NCI-H345 treated with DMSO at 0.1 percent for 48 hours (cell line): ENCODE results near the gene KRT36.

Experiments used
- DNase-seq: peaks from one replicate; lab custom pipeline; 2025; ENCODE audit not compliant: unreplicated experiment; lab: John Stamatoyannopoulos, UW

Gene KRT36

GRCh38 chr17:41489531-41489930 is at the start of gene KRT36:
KRT36 (minus strand) TSS chr17:41489910; CDS start chr17:41489864, 46 bp downstream.
- DNase-seq, result no peak

- DNase-seq, result no peak
Observed at GRCh38 chr17:41539071-41539492, 49.4 kb upstream of the KRT36 start.

DNA sequence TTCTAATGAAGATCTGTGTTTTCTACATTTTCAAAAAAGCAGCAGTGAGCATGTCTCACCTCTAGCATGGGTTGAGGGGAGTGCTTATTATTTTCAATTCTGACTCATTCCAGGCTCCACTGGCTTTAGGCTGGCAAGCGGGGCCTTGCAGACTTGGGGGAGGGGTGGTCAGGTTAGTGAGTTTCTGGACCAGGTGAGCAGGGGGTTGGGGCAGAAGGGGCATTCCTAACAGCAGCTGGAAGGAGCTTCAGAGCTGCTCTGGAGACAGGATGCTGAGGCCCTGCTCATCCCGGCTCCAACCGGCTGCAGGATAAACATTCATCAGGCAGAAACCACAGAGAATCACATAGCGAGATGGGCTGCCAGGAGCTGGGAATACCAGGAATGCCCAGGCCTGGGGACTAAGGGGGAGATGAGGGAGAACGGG is 48.9 kb upstream of the KRT36 start:
- DNase-seq, result no peak

GRCh38 chr17:41537990-41538389 is 48.3 kb upstream of the KRT36 start:
- no peak for DNase-seq

GRCh38 chr17:41537614-41537954 is 47.9 kb upstream of the KRT36 start:
- DNase-seq, result no peak

DNA sequence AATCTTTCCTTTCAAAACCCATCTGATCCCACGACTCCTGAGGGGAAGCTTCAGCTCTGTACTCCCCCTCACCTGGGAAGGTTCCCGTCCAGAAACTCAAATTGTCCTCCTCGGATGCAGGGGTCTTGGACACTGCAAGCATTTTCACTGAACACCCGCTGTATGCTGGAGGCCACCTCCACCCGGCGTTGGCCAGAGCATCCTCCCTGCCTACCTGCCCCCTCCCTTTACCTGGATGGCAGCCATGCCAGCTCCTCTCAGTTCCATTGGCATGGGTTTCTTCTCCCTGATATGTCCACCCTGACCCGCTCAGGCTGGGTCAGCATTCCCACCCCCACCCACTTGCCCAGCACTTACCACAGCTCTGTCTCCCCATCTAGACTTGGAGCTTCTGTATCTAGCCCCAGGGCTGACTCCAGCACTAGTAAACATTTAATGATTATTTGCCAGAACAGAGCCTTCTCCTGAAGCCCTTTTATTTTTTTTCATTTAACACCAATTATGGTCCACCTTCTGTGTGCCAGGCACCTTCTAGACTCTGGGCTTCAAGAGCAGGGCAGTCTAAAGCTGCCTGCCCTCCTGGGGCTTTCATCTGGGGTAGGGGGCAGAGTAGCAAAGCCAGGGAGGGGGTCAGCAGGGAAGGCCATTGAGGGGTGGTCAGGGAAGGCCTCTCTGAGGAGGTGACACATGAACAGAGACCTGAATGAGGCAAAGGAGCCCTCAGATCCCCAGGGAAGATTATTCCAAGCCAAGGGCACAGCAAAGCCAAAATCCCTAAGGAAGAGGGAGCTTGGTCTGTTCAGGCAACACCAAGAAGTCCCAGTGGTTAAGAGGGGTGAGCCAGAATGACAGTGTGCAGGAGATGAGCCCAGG is 47.3 kb upstream of the KRT36 start:
- DNase-seq, result no peak

DNA sequence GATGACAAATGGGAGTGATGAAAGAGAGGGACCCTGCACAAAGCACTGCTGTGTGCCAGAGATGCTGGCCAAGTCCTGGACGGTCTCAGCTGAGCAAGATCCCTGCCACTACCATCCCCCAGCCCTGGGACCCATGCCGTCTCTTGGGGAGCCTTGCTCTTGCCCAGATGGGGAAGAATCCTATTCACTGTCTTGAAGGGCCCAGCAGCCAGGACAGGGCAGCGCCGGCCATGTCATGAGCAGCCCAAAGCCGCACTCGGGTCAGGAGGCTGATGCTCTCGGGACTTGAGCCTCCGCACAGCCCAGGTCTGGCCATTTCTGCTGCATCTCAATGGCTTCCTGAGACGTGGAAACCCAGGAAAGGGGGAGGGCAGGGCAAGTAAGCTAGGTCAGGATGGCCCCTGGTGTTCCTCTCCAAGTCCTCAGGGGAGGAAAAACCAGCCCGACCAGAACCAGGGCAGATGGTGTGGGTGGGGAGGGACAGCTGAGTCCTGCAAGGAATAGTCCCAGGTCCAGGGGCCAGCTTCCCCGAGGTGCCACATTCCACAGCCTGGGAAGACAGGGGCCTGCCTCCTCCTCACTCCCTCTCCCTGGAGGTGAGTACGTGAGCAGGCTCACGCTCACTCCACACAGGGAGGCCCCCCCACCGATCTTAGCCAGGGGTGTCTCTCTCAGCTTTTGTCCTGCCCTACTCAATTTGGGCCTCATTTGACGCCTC is 46.2 kb upstream of the KRT36 start:
- DNase-seq, result no peak

- DNase-seq, result no peak
Observed at GRCh38 chr17:41534899-41535546, 45.3 kb upstream of the KRT36 start.

GRCh38 chr17:41533613-41534012 is 43.9 kb upstream of the KRT36 start:
- DNase-seq, result no peak

GRCh38 chr17:41532947-41533570 is 43.3 kb upstream of the KRT36 start:
- no peak for DNase-seq

- no peak for DNase-seq
Observed at GRCh38 chr17:41531993-41532392, 42.3 kb upstream of the KRT36 start.

GRCh38 chr17:41530062-41531048 is 40.6 kb upstream of the KRT36 start:
- no peak for DNase-seq

DNA sequence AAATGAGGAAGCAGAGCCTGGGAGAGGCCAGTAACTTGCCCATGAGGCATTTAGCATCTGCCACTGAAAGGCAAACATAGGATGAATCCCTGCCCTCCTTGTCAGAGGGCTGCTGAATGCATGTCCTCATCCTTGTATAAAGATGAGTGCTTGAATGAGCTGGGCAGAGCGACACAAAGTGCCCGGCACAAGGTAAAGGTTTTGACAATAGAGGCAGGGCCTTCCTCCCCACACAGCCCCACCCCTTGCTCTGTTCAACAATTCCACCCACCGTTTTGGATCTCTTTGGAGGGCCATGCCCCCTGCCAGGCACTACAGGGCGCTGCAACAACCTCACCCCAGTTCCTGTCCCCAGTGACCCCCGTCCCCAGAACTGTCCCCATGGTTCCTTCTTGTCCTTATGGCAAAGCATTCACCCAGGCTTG is 39.8 kb upstream of the KRT36 start:
- peak; percentile 88 for DNase-seq

DNA sequence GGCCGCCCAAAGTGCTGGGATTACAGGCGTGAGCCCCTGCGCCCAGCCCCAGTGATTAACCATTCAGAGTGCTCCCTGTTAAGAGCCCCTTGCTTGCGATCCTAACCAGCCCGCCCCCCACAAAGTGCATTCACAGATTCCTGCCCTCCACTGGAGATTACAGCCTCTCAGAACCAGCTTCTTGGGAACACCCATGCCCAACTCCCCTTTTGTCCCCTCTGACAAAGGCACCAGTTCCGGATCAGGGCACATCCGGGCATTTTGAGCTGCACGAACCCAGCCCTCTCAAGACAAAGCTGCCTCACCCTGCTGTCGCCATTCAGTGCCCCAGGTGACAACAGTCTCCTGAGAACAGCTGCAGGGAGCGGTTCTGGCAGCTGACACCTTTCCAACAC is 39.2 kb upstream of the KRT36 start:
- DNase-seq, result peak; percentile 88

GRCh38 chr17:41527063-41528023 is 37.6 kb upstream of the KRT36 start:
- DNase-seq, result no peak

GRCh38 chr17:41524261-41524660 is 34.6 kb upstream of the KRT36 start:
- no peak for DNase-seq

- DNase-seq, result no peak
Observed at GRCh38 chr17:41523787-41524186, 34.1 kb upstream of the KRT36 start.

DNA sequence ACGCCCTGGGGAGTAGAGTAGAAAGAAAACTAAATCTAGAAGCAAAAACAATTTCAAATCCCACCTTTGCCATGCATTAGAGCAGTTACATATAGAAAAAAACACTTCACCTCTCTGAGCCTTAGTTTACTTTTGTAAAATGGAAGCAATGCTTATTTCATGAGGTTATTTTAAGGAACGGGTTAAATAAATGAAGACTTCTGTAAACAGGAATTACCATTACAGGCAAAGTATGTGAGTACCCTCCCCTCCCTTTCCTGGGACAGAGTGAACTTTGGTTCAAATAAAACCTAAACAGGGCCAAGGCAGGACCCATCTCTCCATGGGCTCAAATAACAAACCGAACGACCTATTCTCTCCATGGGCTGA is 33.5 kb upstream of the KRT36 start:
- no peak for DNase-seq
